ENCODE results near the gene PTPRM.

- TF ChIP-seq MAX (IDR thresholded peaks at IDR 0.05) (no peak), CEBPB (IDR thresholded peaks at IDR 0.05; ENCODE audit: low read depth) (no peak), ZNF274 (IDR thresholded peaks at IDR 0.05; ENCODE audit: low read depth, low read length) (no peak), SIN3A (IDR thresholded peaks at IDR 0.05; ENCODE audit: low read depth) (no peak), REST (IDR thresholded peaks at IDR 0.05; ENCODE audit: low read depth) (no peak), YY1 (IDR thresholded peaks at IDR 0.05; ENCODE audit: extremely low read depth, insufficient replicate concordance, low read depth, low read length) (no peak), POLR2A (IDR thresholded peaks at IDR 0.05; ENCODE audit: borderline replicate concordance, extremely low read depth, insufficient read depth, insufficient read length) (no peak), TCF7L2 (IDR thresholded peaks at IDR 0.05; ENCODE audit: borderline replicate concordance, extremely low read depth, insufficient read depth, insufficient read length) (no peak), CTCF (IDR thresholded peaks at IDR 0.05 in 2 of 3, conservative IDR thresholded peaks at IDR 0.05 in 1 of 3; ENCODE audit: borderline replicate concordance in 1 of 3, insufficient read depth in 1 of 3, low read depth in 2 of 3, low read length in 2 of 3) (no peak), POLR2AphosphoS5 (IDR thresholded peaks at IDR 0.05; ENCODE audit: low read depth, low read length) (no peak), SRF (IDR thresholded peaks at IDR 0.05; ENCODE audit: low read depth) (no peak), ELF1 (IDR thresholded peaks at IDR 0.05; ENCODE audit: borderline replicate concordance, low read depth) (no peak)
These were observed 18.4 kb upstream of the PTPRM start for GRCh38 chr18:7548721-7549120.

Data from HCT116 (cell line).